Psoas muscle (tissue), 8 donors: ENCODE data around the gene FAM240B. TPM values are rescaled to one million over a fixed set of nuclear protein-coding genes. Genes with fewer than 3 reads are reported as not detected.

Experiments used
- ATAC-seq, 4 donors: fragments of 200-7000 bp; cut with Tn5 transposase; one replicate each; pipeline ENCODE4 v1.9.1; 2020; ENCODE audit warnings: moderate library complexity in 3 of 4, mild to moderate bottlenecking in 2 of 4
- DNase-seq, 2 donors: peaks; one replicate each; pipeline ENCODE4 v3.0.0-alpha.2; 2020
- H3K27ac ChIP-seq: fragments of 200-600 bp; one replicate; pipeline ENCODE4 v1.8.0; 2022
- H3K27me3 ChIP-seq, 3 donors: fragments of 200-600 bp in 1 of 3; one replicate each; pipeline versions ENCODE4 v1.6.1 to v1.8.0; 2013 to 2022; ENCODE audit warnings: low read length in 2 of 3, mild to moderate bottlenecking in 2 of 3, moderate library complexity in 1 of 3; ENCODE audit not compliant: insufficient read depth in 3 of 3
- H3K36me3 ChIP-seq, 2 donors: fragments of 200-600 bp in 1 of 2; one replicate each; pipeline versions ENCODE4 v1.6.1 to v1.8.0; 2013 to 2022; ENCODE audit warnings: low read depth in 1 of 2, mild to moderate bottlenecking in 1 of 2, moderate library complexity in 1 of 2; ENCODE audit not compliant: insufficient read depth in 1 of 2
- H3K4me1 ChIP-seq: fragments of 200-600 bp; one replicate; pipeline ENCODE4 v1.8.0; 2022
- H3K4me3 ChIP-seq: fragments of 200-600 bp; one replicate; pipeline ENCODE4 v1.8.0; 2022; ENCODE audit warnings: mild to moderate bottlenecking
- H3K9me3 ChIP-seq: fragments of 200-600 bp; one replicate; pipeline ENCODE4 v1.8.0; 2022
- WGBS, 3 donors: extraction: QIAGEN DNeasy Blood & Tissue Kit; methylation state at CpG; one replicate each; pipeline versions ENCODE4 v1.1.6 to v1.1.7; 2013; 5-methylcytosine and 5-hydroxymethylcytosine counted together
- intact Hi-C, 2 donors: fragments of 100-400 bp; cut with DNase I; formaldehyde crosslinking; loops; one replicate each; pipeline versions ENCODE4 v1.11.0 to v1.14.2; 2022
- long read RNA-seq, 2 donors: library from polyadenylated mRNA; unstranded; transcript quantifications; one replicate each; pipeline ENCODE4 v2.0.0, GENCODE V29; 2021
- polyA plus RNA-seq, 3 donors: library from polyadenylated mRNA; stranded (reverse); fragments of 200-250 nt; gene quantifications; one replicate each; pipeline ENCODE4 v1.2.3, GENCODE V29; 2013
- total RNA-seq, 4 donors: library from RNA; stranded (reverse); fragmentation: NEBNext Ultra II Directional in 2 of 4; extraction: Animal tissue kit (Norgen Biotek cat#: 25700) in 2 of 4; gene quantifications; one replicate each; pipeline versions ENCODE4 v1.2.1 to v1.2.4, GENCODE V29; 2021 to 2023
- TF ChIP-seq, protein P1 (sequence below): fragments of 200-600 bp; IDR thresholded peaks from one replicate; pipeline ENCODE4 v1.8.0; 2022; ENCODE audit warnings: antibody characterized with exemption
- donor health status: healthy with polysubstance abuse.
- donor health status: DM: no; HTN: no; CAD: no; lungs with moderate emphysema.
- donor health status: Bipolar disorder and iron deficiency.
- donor health status: healthy.
- donor health status: DM: yes; HTN: yes; CAD: no.
- donor health status: DM: no; HTN: no; CAD: no.
- donor health status: DM: no; HTN: no; CAD: no.
- donor health status: DM: yes; HTN: yes; CAD: no.

The FAM240B gene
- total RNA-seq (1 to 10 TPM in 1 of 4 donors, not detected in 3; 1.1 TPM), polyA plus RNA-seq (under 1 TPM in 1 of 3 donors, not detected in 2; 0.09 TPM)
- long read RNA-seq, donor 1 = 0 reads
- long read RNA-seq, donor 2 = 0 reads

DNA sequence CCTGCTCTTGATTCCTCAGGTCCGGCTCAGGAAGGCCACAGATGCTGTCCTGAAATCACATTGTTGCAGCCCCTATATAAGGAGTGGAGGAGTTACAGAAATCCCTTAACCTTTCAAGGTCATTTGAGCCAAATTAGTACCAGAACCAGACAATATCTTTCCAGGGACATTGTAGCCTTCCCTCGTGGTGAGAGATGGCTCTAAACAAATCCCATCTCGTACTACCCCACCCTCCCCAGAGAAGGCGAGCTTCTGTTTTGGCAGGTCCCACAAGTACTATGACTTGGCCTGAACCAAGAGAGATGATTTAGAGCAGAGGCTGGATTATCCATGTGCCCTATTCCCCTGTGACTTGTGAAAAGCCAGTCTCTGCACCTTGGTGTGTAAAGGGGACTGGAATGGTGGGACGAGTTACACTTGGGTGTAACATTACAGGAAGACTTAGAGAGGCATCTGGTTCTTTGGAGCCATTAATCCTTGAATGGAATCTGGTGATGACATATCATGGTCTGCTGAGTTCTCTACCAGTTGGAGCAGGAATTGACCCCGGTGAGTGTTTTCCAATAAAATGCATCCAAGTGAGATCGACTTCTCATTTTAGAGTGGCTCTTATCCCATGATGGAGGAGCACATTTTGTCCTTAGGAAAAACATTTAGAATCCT is at the start of gene FAM240B:
Gene FAM240B (minus strand): TSS at position 51 of the 663 bp plus-strand sequence. CDS start 16,134 bp downstream, outside the sequence.
- WGBS, 3 donors = 29 to 36% (median 30%) methylated on average over 7 of the region's 7 CpGs
- no peaks in the 10 kb centered on the region for H3K9me3 ChIP-seq
- intact Hi-C loops = no loop called here
- H3K4me3 ChIP-seq = no peak within 1 kb of the TSS
- no peaks in the 10 kb centered on the region for H3K4me1 ChIP-seq
- H3K27ac ChIP-seq = no peak within 1 kb of the TSS
- DNase-seq = no peak
- TF ChIP-seq, protein P1, sequence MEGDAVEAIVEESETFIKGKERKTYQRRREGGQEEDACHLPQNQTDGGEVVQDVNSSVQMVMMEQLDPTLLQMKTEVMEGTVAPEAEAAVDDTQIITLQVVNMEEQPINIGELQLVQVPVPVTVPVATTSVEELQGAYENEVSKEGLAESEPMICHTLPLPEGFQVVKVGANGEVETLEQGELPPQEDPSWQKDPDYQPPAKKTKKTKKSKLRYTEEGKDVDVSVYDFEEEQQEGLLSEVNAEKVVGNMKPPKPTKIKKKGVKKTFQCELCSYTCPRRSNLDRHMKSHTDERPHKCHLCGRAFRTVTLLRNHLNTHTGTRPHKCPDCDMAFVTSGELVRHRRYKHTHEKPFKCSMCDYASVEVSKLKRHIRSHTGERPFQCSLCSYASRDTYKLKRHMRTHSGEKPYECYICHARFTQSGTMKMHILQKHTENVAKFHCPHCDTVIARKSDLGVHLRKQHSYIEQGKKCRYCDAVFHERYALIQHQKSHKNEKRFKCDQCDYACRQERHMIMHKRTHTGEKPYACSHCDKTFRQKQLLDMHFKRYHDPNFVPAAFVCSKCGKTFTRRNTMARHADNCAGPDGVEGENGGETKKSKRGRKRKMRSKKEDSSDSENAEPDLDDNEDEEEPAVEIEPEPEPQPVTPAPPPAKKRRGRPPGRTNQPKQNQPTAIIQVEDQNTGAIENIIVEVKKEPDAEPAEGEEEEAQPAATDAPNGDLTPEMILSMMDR = no peak
- no peaks in the 10 kb centered on the region for H3K36me3 ChIP-seq
- ATAC-seq = no peak
- peaks cover 0 to 1% (median 0%) of the 10 kb centered on the region in 3 donors for H3K27me3 ChIP-seq

DNA sequence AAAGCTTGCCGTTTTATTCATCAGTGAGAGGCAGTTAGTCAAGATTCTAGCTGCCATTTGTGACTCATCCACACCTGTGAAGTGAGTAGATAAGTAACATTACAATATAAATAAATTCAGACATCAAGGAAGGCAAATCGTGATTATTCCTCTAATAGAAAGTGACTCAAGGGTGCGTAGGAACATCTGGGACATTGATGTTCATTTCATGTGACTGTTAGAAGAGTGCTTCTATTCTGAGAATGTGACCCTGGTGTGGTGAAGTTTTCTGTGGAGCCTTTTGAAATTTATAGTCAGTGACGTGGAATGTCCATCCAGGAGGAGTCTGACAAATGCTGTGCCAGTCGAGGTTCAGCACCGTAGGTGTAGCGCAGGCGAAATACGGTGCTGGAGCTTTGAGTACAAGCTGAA is 48.4 kb upstream of the FAM240B start:
- WGBS, 3 donors = 84 to 91% (median 88%) methylated on average over 9 of the region's 9 CpGs
- intact Hi-C loops = no loop called here

DNA sequence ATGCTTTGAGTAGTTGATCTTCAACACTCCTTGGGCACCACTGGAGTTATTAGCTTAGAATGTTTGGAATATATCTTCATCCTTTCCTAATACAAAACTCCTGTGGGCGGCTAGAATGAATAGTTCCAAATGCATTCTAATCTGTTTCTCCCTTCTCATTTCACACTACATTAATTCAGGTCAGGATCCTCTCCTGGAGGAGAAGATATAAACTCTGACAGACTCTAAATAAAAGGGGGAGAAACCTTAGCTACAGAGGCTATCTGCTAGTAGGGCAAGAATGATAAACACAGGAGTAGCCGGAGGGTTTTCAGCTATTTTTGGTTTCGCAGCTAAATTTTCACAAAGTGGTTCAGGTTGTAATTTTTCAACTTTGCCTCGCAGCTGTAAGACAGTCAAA is 45.2 kb upstream of the FAM240B start:
- no peak for ATAC-seq
- Histone ChIP-seq H3K4me3 (no peak overlapping the region), H3K9me3 (no peaks in the 10 kb centered on the region), H3K36me3 (no peaks in the 10 kb centered on the region), H3K27me3 (no peaks in the 10 kb centered on the region), H3K4me1 (no peaks in the 10 kb centered on the region), H3K27ac (no peak overlapping the region)
- intact Hi-C loops = no loop called here
- DNase-seq = no peak
- 75 to 80% (median 78%) methylated on average over 4 of the region's 4 CpGs for WGBS, 3 donors
- TF ChIP-seq, protein P1 = no peak

More for the DNA sequence above, 48.4 kb upstream of the FAM240B start:
- no peak overlapping the region for H3K27ac ChIP-seq
- no peaks in the 10 kb centered on the region for H3K4me1 ChIP-seq
- H3K4me3 ChIP-seq = no peak overlapping the region
- no peak for ATAC-seq
- no peaks in the 10 kb centered on the region for H3K36me3 ChIP-seq
- H3K27me3 ChIP-seq = no peaks in the 10 kb centered on the region
- H3K9me3 ChIP-seq = no peaks in the 10 kb centered on the region
- TF ChIP-seq, protein P1 = no peak
- DNase-seq = no peak

DNA sequence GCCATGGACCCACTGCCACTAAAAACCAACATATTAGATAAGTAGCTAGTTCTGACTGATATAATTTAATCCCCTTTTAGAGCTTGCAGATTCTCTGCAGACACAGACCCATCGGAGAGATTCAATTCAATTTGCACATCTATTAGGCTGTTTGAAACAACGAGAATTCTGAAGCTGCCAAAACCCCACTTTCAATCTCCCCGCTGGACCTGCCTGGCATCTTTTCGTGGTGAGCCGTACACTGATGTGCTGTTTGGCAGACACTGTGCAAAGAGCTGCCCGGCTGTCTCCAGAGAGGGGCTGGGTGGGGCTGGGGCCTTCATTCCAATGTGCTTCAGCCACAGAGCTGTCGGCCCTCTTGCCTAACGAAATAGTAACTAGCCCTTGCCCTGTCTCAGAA is 42.1 kb upstream of the FAM240B start:
- 25 to 29% (median 28%) methylated on average over 8 of the region's 8 CpGs for WGBS, 3 donors
- no peak overlapping the region for H3K4me3 ChIP-seq
- intact Hi-C loops = no loop called here
- H3K27ac ChIP-seq = no peak overlapping the region
- no peak for ATAC-seq
- H3K36me3 ChIP-seq = no peaks in the 10 kb centered on the region
- DNase-seq = no peak
- no peaks in the 10 kb centered on the region for H3K27me3 ChIP-seq
- TF ChIP-seq, protein P1 = no peak
- H3K4me1 ChIP-seq = no peaks in the 10 kb centered on the region
- no peaks in the 10 kb centered on the region for H3K9me3 ChIP-seq
